OCI-M2 (cell line): ENCODE results near the gene ATE1.

Source experiments
- DNase-seq: peaks from one replicate; lab custom pipeline; 2025; ENCODE audit not compliant: unreplicated experiment; lab: John Stamatoyannopoulos, UW

The ATE1 gene

GRCh38 chr10:121747163-121747775 is 180.6 kb downstream of the ATE1 start:
- no peak for DNase-seq

- DNase-seq: no peak
These were observed 186.5 kb downstream of the ATE1 start for GRCh38 chr10:121741248-121741792.

DNA sequence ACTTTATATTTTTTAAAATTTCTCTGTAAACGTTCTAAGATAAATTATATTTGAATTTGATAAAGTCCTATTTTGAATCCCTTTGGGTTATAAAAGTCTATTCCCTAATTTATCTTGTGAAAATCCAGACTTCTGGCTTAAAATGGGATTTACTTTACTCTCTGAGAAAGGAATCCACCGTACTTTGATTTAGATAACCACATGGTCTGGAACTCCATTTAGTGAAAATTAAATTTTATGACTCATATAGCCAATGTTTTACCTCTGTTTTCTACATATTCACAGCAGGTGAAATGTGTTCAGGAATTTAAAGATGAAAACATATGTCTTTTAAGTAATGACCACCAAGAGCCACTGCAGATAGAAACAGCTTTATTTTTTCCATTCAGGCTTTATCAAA is 187.8 kb downstream of the ATE1 start:
- no peak for DNase-seq

- DNase-seq: no peak
These were observed 188.7 kb downstream of the ATE1 start for GRCh38 chr10:121739114-121739513.

GRCh38 chr10:121736315-121737130 is 191.3 kb downstream of the ATE1 start:
- DNase-seq: no peak

DNA sequence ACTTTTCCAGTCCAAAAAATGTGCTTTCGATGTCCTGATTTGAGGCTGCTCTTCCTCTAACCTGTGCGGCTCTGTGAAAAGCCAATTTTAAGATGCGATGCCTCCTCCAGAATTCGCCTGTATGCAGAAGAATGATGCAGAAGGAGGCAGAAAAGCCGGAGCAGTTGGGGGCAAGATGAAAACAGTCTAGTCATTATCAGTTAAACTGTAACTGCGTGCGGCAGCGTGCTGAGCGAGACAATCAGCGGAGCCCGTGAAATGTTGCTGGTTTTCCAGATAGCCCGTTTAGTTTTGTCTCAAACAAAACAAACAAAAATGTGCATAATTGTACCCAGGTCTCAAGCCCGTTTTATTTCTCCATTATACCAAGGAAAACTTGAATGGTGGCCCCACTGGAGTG is 192.6 kb downstream of the ATE1 start:
- no peak for DNase-seq

DNA sequence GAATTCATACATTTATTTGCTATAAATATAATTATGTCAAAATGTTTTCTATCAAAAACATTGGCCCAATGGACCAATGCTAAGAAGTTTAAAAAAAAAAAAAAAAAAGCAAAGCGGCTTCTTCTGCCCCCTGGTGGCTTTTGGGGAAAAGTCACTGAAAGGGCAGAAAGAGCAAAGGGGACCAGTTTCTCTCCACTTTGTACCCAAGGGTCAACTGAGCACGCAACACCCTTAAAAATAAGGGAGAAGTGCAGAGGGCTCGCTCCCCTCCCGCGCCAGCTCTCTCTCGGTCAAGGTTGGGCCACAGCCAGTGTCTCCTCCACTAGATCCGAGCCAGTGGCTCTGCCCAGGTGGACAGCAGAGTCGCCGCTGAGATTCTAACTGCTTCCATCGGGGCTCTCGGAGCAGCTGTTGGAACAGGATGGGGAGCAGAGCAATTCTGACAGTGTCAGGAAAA is 193.2 kb downstream of the ATE1 start:
- DNase-seq: no peak

GRCh38 chr10:121732656-121733445 is 195.0 kb downstream of the ATE1 start:
- no peak for DNase-seq

DNA sequence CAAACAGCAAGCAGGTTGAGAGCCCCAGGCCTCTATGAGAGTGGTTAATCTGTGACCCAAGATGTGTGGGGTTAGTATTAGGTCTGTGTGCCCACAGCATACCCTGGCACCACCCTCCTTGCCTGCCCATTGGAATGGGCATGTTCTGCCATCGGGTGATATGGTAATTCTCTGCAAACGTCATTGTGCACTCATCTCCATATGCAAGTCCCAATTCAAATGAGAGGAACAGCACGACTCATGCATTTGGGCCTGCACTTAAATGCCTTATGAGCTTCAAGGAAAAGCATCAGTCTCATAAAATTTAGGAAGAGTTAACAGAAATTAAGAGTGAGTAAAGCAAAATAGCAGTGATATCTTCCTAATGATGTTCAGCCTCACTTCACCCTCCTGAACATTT is 195.7 kb downstream of the ATE1 start:
- no peak for DNase-seq

DNA sequence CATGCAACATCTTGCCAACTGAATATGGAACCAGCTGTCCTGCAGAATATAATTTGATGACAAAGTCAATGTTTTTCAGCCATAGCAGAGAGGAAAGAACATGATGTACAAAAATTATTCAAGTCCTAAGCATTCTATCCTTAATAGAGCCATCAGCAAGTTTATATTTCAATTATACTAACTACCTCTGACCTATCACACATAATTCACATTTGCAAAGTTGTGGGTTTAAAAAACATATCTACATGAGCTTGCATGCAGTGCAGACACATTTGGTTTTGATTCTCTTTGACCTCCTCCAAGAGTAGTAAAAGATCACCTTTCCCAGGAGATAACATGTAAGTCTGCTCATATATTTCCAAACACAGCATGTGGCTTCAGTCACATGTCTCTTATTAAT is 203.5 kb downstream of the ATE1 start:
- DNase-seq: no peak

DNA sequence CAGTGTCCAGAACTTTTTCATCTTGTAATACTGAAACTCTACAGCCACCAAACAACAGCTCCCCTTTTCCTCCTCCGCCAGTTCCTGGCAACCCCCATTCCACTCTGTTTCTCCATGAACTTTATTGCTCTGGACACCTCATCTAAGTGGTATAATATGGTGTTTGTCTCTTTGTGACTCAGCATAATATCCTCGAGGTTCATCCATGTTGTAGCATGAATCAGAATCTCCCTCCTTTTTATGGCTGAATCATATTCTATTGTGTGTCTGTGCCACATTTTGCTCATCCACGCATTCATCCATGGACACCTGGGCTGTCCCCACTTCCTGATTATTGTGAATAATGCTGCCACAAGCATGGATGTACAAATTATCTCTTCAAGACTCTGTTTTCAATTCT is 205.2 kb downstream of the ATE1 start:
- DNase-seq: no peak

GRCh38 chr10:121721257-121721656 is 206.6 kb downstream of the ATE1 start:
- DNase-seq: no peak

- no peak for DNase-seq
These were observed 211.9 kb downstream of the ATE1 start for GRCh38 chr10:121715969-121716368.

DNA sequence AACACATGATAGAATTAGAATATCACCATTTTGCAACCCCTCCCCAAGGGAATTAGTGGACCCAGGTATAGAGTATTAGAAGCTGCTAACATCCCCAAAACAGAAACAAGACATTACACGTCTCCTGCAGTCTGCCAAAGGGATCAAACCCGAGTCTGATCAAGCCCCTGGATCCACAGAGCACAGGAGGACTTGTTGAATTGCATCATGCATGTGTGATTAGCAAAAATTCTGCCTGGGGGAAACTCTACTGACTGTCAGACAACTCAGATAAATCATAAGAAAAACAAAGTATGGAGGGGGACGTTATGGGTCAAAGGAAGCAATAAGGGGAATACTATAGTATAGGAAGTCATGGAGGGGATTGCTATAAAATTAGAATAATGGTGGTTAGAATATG is 212.8 kb downstream of the ATE1 start:
- no peak for DNase-seq

DNA sequence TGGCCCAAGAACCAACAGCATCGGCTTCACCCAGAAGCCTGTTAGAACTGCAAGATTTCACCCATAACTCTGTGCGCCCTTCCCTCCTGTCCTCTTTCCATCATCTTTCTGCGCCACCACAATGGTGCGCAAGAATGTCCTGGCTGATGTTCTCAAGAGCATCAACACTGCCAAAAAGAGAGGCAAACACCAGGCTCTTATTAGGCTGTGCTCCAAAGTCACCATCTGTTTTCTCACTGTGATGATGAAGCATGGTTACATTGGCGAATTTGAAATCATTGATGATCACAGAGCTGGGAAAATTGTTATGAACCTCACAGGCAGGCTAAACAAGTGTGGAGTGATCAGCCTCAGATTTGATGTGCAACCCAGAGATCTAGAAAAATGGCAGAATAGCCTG is 214.3 kb downstream of the ATE1 start:
- no peak for DNase-seq

DNA sequence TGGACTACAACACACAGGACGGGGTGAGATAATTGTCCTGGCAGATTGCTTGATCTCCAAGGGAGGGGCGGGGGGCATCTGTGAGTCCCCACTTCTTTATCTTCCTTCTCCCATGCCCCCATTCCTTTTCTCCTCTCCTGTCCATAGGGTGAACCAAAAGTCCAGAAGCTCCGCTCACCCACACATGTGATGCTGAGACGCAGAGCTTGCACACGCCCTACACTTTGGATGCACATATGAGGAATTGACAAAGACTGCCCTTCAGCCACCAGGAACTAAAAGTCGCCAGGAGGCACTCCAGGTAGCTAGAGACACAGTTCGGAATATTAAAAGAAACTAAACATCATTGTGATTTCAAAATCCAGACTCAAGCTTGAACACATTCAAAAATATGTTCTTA is 216.9 kb downstream of the ATE1 start:
- DNase-seq: no peak

DNA sequence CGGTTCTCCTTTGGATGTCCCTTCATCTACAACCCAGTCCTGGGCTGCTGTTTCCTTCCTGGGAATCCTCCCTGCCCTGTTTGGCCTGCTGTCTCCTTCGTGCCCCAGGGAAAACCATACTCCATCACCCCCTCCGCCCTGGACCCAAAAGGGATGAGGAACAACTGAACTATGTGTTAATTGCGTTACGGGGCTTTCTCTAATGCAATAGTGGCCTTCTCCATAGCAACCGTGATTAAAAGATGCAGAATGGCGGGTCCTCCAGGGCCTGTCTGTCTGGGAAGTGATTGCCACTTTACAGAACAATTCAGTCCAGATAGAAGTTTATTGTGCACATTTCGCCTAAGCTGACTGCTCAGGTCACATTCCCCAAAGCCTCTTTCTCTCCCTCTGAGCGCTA is 217.6 kb downstream of the ATE1 start:
- no peak for DNase-seq

- no peak for DNase-seq
These were observed 218.2 kb downstream of the ATE1 start for GRCh38 chr10:121709675-121710073.

DNA sequence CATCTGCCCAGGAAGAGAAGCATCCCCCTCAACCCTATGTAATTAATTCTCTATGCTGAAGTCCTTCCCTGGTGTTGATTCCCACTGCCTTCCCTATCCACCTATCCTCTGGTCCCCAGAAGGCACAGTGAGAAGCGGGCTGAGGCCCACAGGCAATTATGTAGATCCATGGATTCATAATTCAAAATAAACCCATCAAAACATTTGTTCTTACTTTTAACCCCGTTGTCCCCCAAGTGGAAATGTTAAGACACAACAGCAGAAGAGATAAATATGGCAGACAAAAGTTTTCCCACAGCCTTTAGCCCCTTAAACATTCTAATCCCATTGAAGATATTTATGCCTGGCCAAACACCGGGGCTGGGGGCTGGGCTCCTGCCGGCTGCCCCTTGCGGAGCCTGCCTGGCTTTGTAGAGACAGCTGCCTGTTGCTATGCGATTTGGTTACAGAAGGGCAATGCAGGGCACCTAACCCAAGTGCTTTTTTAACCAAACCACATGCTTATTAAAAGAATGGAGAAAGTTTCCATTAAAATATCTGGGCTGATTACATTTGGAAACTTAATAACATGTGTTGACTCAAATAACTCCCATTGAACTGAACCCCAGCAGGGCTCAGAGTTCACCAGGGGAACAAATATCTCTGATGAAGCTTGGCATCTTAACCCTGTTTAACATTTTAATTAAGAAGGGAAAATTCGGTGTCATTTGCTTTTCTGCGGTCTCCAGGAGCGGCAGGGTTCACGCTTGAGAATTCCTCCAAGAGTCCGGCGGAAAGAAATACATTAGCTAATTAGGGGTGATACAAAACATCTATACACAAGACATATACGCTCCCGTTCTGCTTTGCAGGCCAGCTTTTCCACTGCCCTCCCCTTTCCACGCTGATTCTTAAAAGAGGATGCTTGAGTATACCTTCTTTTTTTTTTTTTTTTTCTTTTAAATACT is 218.8 kb downstream of the ATE1 start:
- DNase-seq: no peak
